A549 (cell line): Measurements from ENCODE around the gene CCDC38.

Source experiments
- FOSL2 ChIP-seq, 2 experiments: fragments of 450-650 bp in 1 of 2; fragments of >200 bp in 1 of 2; sonication (Bioruptor Twin) in 1 of 2; formaldehyde crosslinking; IDR thresholded peaks; 2 replicates each; pipeline versions ENCODE4 v1.5.0 to v1.6.1; 2016 to 2020; ENCODE audit warnings: mild to moderate bottlenecking in 1 of 2, moderate library complexity in 1 of 2
- HDAC2 ChIP-seq: fragments of 200-600 bp; sonication (generic); IDR thresholded peaks from 2 replicates; pipeline ENCODE4 v1.6.1; 2016
- POLR2A ChIP-seq: IDR thresholded peaks from 2 replicates; pipeline ENCODE4 v1.6.1; 2012; ENCODE audit warnings: mild to moderate bottlenecking, low read length
- SMC3 ChIP-seq: fragments of >200 bp; sonication (Bioruptor Twin); formaldehyde crosslinking; IDR thresholded peaks from 3 replicates; pipeline ENCODE4 v1.6.1; 2018; ENCODE audit warnings: inconsistent platforms
- TF ChIP-seq, protein P1 (sequence below): fragments of >200 bp; sonication (Bioruptor Twin); formaldehyde crosslinking; IDR thresholded peaks from 3 replicates; pipeline ENCODE4 v1.5.1; 2016
- TF ChIP-seq, protein P2 (sequence below): IDR thresholded peaks from 2 replicates; pipeline ENCODE4 v1.6.1; 2012
- TF ChIP-seq, protein P3 (sequence below): fragments of >200 bp; sonication (Bioruptor Twin); formaldehyde crosslinking; IDR thresholded peaks from 2 replicates; pipeline ENCODE4 v1.6.1; 2016

DNA sequence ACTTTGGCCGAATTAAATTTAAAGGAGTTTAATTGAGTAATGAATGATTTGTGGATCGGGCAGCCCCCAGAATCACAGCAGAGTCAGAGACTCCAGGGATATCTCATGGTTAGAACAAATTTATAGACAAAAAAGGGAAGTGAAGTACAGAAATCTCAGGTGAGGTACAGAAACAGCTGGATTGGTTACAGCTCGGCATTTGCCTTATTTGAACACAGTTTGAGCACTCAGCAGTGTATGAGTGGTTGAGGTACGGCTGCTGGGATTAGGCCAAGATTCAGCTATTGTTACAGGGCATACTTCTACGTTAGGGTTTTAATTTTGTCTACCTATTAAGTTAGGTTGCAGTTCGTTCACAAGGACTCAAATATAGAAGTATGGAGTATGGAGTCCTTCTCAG, 23.3 kb downstream of the CCDC38 start:
- TF ChIP-seq POLR2A (no peak), SMC3 (no peak), HDAC2 (no peak), FOSL2 (IDR thresholded peaks at IDR 0.05) (no peak), FOSL2 (CRISPR knock-in tag; IDR thresholded peaks at IDR 0.05) (no peak)
- TF ChIP-seq, protein P1, sequence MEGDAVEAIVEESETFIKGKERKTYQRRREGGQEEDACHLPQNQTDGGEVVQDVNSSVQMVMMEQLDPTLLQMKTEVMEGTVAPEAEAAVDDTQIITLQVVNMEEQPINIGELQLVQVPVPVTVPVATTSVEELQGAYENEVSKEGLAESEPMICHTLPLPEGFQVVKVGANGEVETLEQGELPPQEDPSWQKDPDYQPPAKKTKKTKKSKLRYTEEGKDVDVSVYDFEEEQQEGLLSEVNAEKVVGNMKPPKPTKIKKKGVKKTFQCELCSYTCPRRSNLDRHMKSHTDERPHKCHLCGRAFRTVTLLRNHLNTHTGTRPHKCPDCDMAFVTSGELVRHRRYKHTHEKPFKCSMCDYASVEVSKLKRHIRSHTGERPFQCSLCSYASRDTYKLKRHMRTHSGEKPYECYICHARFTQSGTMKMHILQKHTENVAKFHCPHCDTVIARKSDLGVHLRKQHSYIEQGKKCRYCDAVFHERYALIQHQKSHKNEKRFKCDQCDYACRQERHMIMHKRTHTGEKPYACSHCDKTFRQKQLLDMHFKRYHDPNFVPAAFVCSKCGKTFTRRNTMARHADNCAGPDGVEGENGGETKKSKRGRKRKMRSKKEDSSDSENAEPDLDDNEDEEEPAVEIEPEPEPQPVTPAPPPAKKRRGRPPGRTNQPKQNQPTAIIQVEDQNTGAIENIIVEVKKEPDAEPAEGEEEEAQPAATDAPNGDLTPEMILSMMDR, result no peak
- TF ChIP-seq, protein P2, sequence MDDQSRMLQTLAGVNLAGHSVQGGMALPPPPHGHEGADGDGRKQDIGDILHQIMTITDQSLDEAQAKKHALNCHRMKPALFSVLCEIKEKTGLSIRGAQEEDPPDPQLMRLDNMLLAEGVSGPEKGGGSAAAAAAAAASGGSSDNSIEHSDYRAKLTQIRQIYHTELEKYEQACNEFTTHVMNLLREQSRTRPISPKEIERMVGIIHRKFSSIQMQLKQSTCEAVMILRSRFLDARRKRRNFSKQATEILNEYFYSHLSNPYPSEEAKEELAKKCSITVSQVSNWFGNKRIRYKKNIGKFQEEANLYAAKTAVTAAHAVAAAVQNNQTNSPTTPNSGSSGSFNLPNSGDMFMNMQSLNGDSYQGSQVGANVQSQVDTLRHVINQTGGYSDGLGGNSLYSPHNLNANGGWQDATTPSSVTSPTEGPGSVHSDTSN, result no peak
- TF ChIP-seq, protein P3, sequence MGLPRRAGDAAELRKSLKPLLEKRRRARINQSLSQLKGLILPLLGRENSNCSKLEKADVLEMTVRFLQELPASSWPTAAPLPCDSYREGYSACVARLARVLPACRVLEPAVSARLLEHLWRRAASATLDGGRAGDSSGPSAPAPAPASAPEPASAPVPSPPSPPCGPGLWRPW, result no peak
